GM23338 (cell line): ENCODE results near the gene TEN1.

Experiments used
- CREB1 ChIP-seq: fragments of 250-450 bp; sonication (Bioruptor Pico); IDR thresholded peaks from 2 replicates; pipeline ENCODE4 v1.5.0; 2020; ENCODE audit warnings: low read depth, mild to moderate bottlenecking, moderate library complexity
- CTCF ChIP-seq, 2 experiments: fragments of 200-600 bp in 1 of 2; sonication (generic) in 1 of 2; conservative IDR thresholded peaks; 2 replicates each; pipeline versions ENCODE4 v1.5.1 to v1.6.1; 2016 to 2017; ENCODE audit warnings: antibody characterized with exemption in 2 of 2, low read depth in 2 of 2, mild to moderate bottlenecking in 2 of 2, moderate library complexity in 1 of 2
- ETS1 ChIP-seq: IDR thresholded peaks from 2 replicates; pipeline ENCODE4 v1.6.1; 2016; ENCODE audit warnings: antibody characterized with exemption
- EZH2 ChIP-seq: fragments of 200-600 bp; sonication (generic); IDR thresholded peaks from one replicate; pipeline ENCODE4 v1.8.0; 2017; ENCODE audit warnings: antibody characterized with exemption, mild to moderate bottlenecking, low read depth; ENCODE audit not compliant: unreplicated experiment
- EZH2phosphoT487 ChIP-seq: fragments of 200-600 bp; sonication (generic); IDR thresholded peaks from one replicate; pipeline ENCODE4 v1.8.1; 2018; ENCODE audit warnings: antibody characterized with exemption; ENCODE audit not compliant: unreplicated experiment
- JUNB ChIP-seq: IDR thresholded peaks from one replicate; pipeline ENCODE4 v1.6.1; 2016; ENCODE audit warnings: antibody characterized with exemption; ENCODE audit not compliant: unreplicated experiment
- NANOG ChIP-seq: IDR thresholded peaks from 2 replicates; pipeline ENCODE4 v1.6.1; 2016; ENCODE audit warnings: antibody characterized with exemption, borderline replicate concordance
- POLR2AphosphoS5 ChIP-seq: IDR thresholded peaks from 2 replicates; pipeline ENCODE4 v1.6.1; 2016; ENCODE audit warnings: antibody characterized with exemption, low read depth
- REST ChIP-seq: IDR thresholded peaks from one replicate; pipeline ENCODE4 v1.6.1; 2018; ENCODE audit warnings: antibody characterized with exemption; ENCODE audit not compliant: unreplicated experiment
- STAT1 ChIP-seq: IDR thresholded peaks from one replicate; pipeline ENCODE4 v1.6.1; 2016; ENCODE audit warnings: antibody characterized with exemption; ENCODE audit not compliant: unreplicated experiment
- ZNF114 ChIP-seq: fragments of 250-450 bp; sonication (Bioruptor Pico); IDR thresholded peaks from 2 replicates; pipeline ENCODE4 v1.5.0; 2020; ENCODE audit warnings: mild to moderate bottlenecking, moderate library complexity
- ZNF462 ChIP-seq: fragments of 250-450 bp; sonication (Bioruptor Pico); IDR thresholded peaks from 2 replicates; pipeline ENCODE4 v1.5.0; 2020; ENCODE audit warnings: mild to moderate bottlenecking, moderate library complexity

- no peak for TF ChIP-seq ZNF114 (CRISPR knock-in tag)
- TF ChIP-seq CTCF (conservative IDR thresholded peaks at IDR 0.05; ENCODE audit: low read depth in 2 of 2): no peak
- TF ChIP-seq POLR2AphosphoS5: no peak
- no peak for TF ChIP-seq EZH2
- no peak for TF ChIP-seq CREB1
- TF ChIP-seq EZH2phosphoT487: no peak
- no peak for TF ChIP-seq REST
- no peak for TF ChIP-seq STAT1
- no peak for TF ChIP-seq NANOG
- no peak for TF ChIP-seq JUNB
- no peak for TF ChIP-seq ETS1
- TF ChIP-seq ZNF462 (CRISPR knock-in tag): no peak
Observed at GRCh38 chr17:75981019-75981615, 2.1 kb downstream of the TEN1 start.
